GM19099 (cell line): ENCODE measurements around the gene DRG2.

Source experiments
- POLR2A ChIP-seq: IDR thresholded peaks from 3 replicates; pipeline ENCODE4 v1.6.1; 2011; ENCODE audit warnings: low read depth; ENCODE audit not compliant: insufficient read length; ENCODE audit errors: extremely low read depth

DRG2 gene

GRCh38 chr17:18119938-18120337 is 32.2 kb downstream of the DRG2 start:
- no peak for TF ChIP-seq POLR2A

DNA sequence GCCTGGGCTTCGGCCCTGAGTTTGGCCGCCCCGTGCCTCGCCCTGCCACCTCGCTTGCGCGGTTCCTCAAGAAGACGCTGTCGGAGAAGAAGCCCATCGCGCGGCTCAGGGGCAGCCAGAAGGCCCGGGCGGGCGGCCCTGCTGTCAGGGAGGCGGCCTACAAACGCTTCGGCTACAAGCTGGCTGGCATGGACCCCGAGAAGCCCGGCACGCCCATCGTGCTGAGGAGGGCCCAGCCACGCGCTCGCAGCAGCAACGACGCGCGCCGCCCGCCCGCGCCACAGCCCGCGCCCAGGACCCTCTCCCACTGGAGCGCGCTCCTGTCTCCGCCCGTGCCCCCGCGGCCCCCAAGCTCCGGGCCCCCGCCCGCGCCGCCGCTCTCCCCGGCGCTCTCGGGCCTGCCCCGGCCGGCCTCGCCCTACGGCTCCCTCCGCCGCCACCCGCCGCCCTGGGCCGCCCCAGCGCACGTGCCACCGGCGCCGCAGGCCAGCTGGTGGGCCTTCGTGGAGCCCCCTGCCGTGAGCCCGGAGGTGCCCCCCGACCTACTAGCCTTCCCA is 32.8 kb downstream of the DRG2 start:
- TF ChIP-seq POLR2A: no peak

DNA sequence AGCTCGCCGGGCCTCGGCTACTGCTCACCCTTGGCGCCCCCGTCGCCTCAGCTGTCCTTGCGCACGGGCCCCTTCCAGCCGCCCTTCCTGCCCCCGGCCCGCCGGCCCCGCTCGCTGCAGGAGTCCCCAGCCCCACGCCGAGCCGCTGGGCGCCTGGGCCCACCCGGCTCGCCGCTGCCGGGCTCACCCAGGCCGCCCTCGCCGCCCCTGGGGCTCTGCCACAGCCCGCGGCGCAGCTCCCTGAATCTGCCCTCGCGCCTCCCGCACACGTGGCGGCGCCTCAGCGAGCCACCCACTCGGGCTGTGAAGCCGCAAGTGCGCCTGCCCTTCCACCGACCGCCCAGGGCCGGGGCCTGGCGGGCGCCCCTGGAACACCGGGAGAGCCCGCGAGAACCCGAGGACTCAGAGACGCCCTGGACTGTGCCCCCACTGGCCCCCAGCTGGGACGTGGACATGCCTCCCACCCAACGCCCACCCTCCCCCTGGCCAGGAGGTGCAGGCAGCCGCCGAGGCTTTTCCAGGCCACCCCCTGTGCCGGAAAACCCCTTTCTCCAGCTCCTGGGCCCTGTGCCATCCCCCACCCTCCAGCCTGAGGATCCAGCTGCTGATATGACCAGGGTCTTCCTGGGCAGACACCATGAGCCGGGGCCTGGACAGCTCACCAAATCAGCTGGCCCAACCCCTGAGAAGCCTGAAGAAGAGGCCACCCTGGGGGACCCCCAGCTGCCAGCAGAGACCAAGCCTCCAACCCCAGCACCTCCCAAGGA is 33.6 kb downstream of the DRG2 start:
- no peak for TF ChIP-seq POLR2A

DNA sequence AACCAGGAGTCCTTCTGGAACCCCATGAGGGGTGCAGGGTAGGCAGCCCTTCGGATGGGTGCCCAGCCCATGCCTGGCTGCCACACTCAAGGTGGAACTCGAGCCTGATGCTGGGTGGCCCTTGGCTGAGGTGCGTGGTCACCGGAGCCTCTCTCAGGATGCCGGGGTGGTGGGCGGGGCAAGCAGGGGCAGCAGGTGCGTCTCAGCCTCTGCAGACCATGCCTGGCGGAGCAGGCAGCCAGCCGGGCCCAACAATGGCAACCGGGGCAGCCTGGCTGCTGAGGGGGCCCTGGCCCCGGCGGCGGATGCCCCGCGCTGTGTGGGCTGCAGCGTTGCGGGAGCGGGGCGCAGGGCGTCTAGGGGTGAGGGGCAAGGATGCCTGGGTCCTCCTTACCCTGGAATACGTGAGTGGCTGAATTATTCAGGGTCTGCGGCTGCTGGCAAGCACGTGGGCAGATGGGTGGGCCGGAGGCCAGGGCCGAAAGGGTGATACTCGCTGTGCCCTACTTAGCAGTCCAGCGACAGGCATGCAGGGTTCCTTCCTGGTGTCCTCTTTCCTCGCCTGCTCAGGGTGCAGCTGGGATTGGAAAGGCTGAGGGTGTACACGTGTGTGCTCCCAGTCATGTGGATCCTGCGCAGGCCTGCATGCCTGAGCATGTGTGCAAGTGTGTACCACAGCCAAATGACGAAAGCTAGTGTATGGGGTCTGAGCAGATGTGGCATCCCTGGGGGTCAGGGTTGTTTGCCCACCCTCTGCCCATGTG is 35.4 kb downstream of the DRG2 start:
- TF ChIP-seq POLR2A: no peak

- no peak for TF ChIP-seq POLR2A
Observed at GRCh38 chr17:18124345-18125126, 36.8 kb downstream of the DRG2 start.

- no peak for TF ChIP-seq POLR2A
Observed at GRCh38 chr17:18129041-18129502, 41.3 kb downstream of the DRG2 start.

DNA sequence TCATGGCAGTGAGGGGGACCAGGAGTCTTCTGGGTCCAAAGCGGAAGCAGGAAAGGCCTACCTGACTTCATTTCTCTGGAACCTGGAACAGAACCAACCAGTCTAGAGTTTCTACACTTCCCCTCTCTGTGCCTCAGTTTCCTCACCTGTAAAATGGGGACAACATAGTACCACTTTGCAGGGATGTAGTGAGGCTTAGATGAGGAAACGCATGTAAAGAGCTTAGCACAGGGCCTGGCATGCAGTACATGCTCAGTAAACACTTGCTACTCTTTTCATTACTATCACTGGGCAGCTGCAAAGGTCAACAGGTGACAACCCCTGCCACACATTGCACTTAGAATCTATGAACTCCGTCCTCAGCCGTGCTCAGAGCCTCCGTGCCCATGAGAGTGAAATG is 45.0 kb downstream of the DRG2 start:
- no peak for TF ChIP-seq POLR2A

GRCh38 chr17:18136357-18136756 is 48.6 kb downstream of the DRG2 start:
- TF ChIP-seq POLR2A: no peak

DNA sequence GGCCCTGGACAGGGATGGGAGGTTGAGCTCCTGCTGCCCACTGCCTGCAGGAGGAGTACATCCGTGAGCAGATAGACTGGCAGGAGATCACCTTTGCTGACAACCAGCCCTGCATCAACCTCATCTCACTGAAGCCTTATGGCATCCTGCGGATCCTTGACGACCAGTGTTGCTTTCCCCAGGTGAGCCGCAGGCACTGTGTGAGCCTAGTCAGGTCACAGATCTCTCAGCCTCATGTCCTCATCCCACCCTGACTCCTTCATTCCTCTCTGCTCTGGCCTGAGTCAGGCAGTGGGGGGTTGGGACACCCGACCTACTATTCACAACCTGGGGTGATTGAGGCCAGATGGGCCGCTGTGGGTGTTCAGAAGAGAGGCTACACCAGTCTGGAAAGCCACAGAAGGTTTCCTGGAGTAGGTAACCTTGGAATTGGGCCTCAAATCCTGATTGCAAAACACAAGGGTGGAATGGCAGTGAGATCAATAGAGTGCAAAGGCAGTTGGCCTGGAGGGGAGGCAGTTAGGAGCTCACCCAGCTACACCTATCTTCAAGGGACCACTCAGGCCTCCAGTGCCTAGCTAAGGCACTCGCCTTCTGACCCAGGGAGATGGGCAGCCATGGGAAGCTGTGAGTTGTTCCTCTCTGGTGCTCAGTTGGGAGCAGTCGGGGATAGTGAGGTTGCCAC is 50.5 kb downstream of the DRG2 start:
- no peak for TF ChIP-seq POLR2A

DNA sequence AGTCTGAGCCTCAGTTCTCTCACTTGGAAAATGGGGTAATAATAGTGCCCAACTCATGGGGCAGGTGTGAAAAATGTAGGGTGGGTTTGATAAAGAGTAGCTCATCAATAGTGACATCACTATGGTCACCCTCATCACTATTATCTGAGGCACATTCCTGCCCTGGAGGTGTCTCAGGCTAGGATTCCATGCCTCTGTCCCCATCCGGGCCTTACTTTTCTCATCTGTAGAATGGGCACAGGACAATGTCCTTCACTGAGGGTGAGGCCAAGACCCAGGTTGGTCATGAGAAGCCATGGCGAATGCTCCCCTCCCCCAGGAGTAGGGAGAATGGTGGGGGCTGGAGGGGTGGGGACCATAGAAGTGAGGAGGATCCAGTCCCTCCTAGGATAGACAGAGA is 51.3 kb downstream of the DRG2 start:
- TF ChIP-seq POLR2A: no peak

DNA sequence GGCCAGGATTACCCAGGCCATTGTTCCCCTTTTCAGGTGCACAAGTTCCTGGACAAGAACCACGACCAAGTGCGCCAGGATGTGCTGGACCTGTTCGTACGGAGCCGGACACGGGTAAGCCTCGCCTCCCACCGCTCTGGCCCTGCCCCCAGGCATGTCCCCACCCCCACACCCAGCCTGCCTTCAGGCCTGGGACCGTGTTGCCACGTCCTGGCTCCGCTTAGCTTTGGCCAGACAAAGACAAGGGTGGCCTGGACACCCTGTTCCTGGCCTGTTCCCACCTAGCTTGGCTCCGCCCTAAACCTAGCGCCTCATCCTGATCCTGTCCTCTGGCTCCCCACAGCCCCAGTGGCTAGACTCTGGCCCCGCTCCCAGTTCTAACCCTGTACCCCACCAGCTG is 51.8 kb downstream of the DRG2 start:
- no peak for TF ChIP-seq POLR2A

GRCh38 chr17:18139949-18140348 is 52.2 kb downstream of the DRG2 start:
- TF ChIP-seq POLR2A: no peak

DNA sequence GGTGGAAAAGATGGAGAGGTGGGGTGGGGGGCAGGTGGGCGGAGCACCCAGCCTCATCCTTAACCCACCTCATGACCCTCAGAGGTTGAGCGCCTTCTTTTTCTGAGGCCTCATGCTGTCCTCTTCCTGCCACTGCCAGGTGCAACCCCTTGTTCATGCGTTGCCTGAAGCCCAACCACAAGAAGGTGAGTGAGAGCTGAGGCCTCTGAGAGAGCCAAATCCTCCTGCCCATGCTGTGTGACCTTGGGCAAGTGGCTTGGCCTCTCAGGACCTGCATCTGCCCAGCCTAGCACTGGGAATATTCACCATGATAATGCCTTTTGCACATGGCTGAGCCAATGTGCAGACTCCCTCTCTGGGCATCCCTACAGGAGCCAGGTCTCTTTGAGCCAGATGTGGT is 52.9 kb downstream of the DRG2 start:
- TF ChIP-seq POLR2A: no peak

GRCh38 chr17:18141210-18141803 is 53.6 kb downstream of the DRG2 start:
- no peak for TF ChIP-seq POLR2A
